Osteocyte (in vitro differentiated cells): ENCODE data around the gene OR1L8. TPM values are rescaled to one million over a fixed set of nuclear protein-coding genes. Genes with fewer than 3 reads are reported as not detected.
"Not testable (repeated sequence)": the region's sequence is repeated elsewhere in the genome, so short reads cannot be mapped to it uniquely, and the experiment has no call there.

Experiments
- DNase-seq: peaks from one replicate; pipeline ENCODE4 v3.0.0; 2021; ENCODE audit warnings: mixed read lengths; ENCODE audit not compliant: unreplicated experiment; ENCODE audit errors: extremely low spot score
- H3K27ac Mint-ChIP-seq: one replicate; pipeline ENCODE4 v1.8.0; 2021; ENCODE audit warnings: mild to moderate bottlenecking, mixed read lengths; ENCODE audit not compliant: unreplicated experiment
- H3K27me3 Mint-ChIP-seq: one replicate; pipeline ENCODE4 v1.8.0; 2021; ENCODE audit warnings: mixed read lengths; ENCODE audit not compliant: unreplicated experiment
- H3K36me3 Mint-ChIP-seq: one replicate; pipeline ENCODE4 v1.8.0; 2021; ENCODE audit warnings: mixed read lengths; ENCODE audit not compliant: unreplicated experiment
- H3K4me1 Mint-ChIP-seq: one replicate; pipeline ENCODE4 v1.8.0; 2021; ENCODE audit warnings: mixed read lengths; ENCODE audit not compliant: unreplicated experiment
- H3K4me3 Mint-ChIP-seq: one replicate; pipeline ENCODE4 v1.8.0; 2021; ENCODE audit warnings: mild to moderate bottlenecking, moderate library complexity, mixed read lengths; ENCODE audit not compliant: unreplicated experiment
- H3K9me3 Mint-ChIP-seq: one replicate; pipeline ENCODE4 v1.8.0; 2021; ENCODE audit warnings: mixed read lengths; ENCODE audit not compliant: unreplicated experiment
- CTCF ChIP-seq: fragments of 200-600 bp; sonication (generic); IDR thresholded peaks from 2 replicates; pipeline ENCODE4 v1.5.0; 2021; ENCODE audit warnings: antibody characterized with exemption, mild to moderate bottlenecking, moderate library complexity
- total RNA-seq: library from RNA; stranded (reverse); gene quantifications from 2 replicates; pipeline ENCODE4 v1.2.1, GENCODE V29; 2021

OR1L8 gene
- total RNA-seq, 1 donor from 2014 or later: not detected

GRCh38 chr9:122536134-122536533 is 47.0 kb downstream of the OR1L8 start:
- no peak overlapping the region for H3K27ac Mint-ChIP-seq
- no peaks in the 10 kb centered on the region for H3K36me3 Mint-ChIP-seq
- TF ChIP-seq CTCF: no peak
- H3K4me3 Mint-ChIP-seq: no peak overlapping the region
- H3K4me1 Mint-ChIP-seq: no peaks in the 10 kb centered on the region
- H3K27me3 Mint-ChIP-seq: peaks cover 2% of the 10 kb centered on the region
- DNase-seq: no peak
- H3K9me3 Mint-ChIP-seq: peaks cover 6% of the 10 kb centered on the region

GRCh38 chr9:122531157-122531556 is 52.0 kb downstream of the OR1L8 start:
- not testable (repeated sequence) for H3K27me3 Mint-ChIP-seq, H3K27ac Mint-ChIP-seq, H3K4me1 Mint-ChIP-seq, H3K36me3 Mint-ChIP-seq, H3K4me3 Mint-ChIP-seq, H3K9me3 Mint-ChIP-seq, DNase-seq

GRCh38 chr9:122527193-122527592 is 56.0 kb downstream of the OR1L8 start, which contains the start of gene OR1N1:
OR1N1 (minus strand) TSS chr9:122527293; CDS start chr9:122527293, 0 bp downstream.
- DNase-seq: no peak
- H3K36me3 Mint-ChIP-seq: no peaks in the 10 kb centered on the region
- H3K27ac Mint-ChIP-seq: no peak within 1 kb of the TSS
- no peaks in the 10 kb centered on the region for H3K9me3 Mint-ChIP-seq
- no peaks in the 10 kb centered on the region for H3K4me1 Mint-ChIP-seq
- H3K27me3 Mint-ChIP-seq: peaks cover 5% of the 10 kb centered on the region
- TF ChIP-seq CTCF: no peak
- H3K4me3 Mint-ChIP-seq: no peak within 1 kb of the TSS

GRCh38 chr9:122526602-122527001 is 56.6 kb downstream of the OR1L8 start:
- no peaks in the 10 kb centered on the region for H3K4me1 Mint-ChIP-seq
- DNase-seq: no peak
- TF ChIP-seq CTCF: no peak
- H3K27ac Mint-ChIP-seq: no peak overlapping the region
- H3K4me3 Mint-ChIP-seq: no peak overlapping the region
- H3K36me3 Mint-ChIP-seq: no peaks in the 10 kb centered on the region
- no peaks in the 10 kb centered on the region for H3K9me3 Mint-ChIP-seq
- peaks cover 5% of the 10 kb centered on the region for H3K27me3 Mint-ChIP-seq

GRCh38 chr9:122519376-122519775 is 63.8 kb downstream of the OR1L8 start:
- no peaks in the 10 kb centered on the region for H3K9me3 Mint-ChIP-seq
- DNase-seq: no peak
- no peak overlapping the region for H3K27ac Mint-ChIP-seq
- peaks cover 11% of the 10 kb centered on the region for H3K27me3 Mint-ChIP-seq
- no peak overlapping the region for H3K4me3 Mint-ChIP-seq
- TF ChIP-seq CTCF: no peak
- no peaks in the 10 kb centered on the region for H3K36me3 Mint-ChIP-seq
- no peaks in the 10 kb centered on the region for H3K4me1 Mint-ChIP-seq

GRCh38 chr9:122518841-122519240 is 64.3 kb downstream of the OR1L8 start, which contains the start of gene OR1J4:
OR1J4 (plus strand) TSS chr9:122519141; CDS start chr9:122519141, 0 bp downstream.
- TF ChIP-seq CTCF: no peak
- Mint-ChIP-seq H3K27ac (no peak within 1 kb of the TSS), H3K4me3 (no peak within 1 kb of the TSS), H3K36me3 (no peaks in the 10 kb centered on the region), H3K9me3 (no peaks in the 10 kb centered on the region), H3K27me3 (peaks cover 13% of the 10 kb centered on the region), H3K4me1 (no peaks in the 10 kb centered on the region)
- DNase-seq: no peak
